ENCODE measurements around the gene CCDC197.

The CCDC197 gene

DNA sequence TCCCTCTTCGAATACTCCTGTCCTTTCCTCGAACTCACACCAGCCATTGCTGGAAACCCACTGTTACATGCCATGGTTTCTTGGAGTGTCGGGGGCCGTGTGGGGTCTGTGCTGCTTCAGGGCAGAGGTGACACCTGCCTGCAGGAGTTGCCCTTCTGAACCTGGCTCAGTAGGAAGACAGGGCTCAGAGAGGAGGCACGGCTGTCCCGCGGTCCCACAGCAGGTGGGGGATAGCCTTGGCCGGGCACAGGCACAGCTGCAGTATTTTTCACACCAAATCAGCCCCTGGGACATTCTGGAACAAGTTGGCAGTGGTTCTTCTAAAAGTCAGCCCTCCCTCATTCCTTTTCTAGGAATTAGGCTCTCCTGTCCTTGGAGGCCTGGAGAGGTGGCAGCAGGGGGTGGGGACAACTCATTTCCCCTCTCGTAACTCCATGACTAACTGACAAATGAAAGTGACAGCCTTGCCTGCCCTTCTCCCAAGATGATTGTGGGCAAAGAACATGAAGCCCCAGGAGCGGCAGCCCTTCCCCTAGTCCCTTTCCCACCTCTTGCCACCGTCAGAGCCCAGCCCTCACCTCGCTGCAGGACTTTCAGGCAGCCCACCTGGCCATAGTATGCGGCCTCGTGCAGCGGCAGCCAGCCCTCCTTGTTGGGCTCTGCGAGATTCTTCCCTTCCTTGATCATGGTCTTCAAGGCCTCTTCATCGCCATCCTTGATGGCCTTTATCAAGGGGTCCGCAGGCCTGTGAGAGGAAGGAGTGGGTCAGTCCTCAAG is 43.2 kb upstream of the CCDC197 start:
- no peak for DNase-seq (ENCODE audit: low read depth, low spot score)
- TF ChIP-seq, protein P1, sequence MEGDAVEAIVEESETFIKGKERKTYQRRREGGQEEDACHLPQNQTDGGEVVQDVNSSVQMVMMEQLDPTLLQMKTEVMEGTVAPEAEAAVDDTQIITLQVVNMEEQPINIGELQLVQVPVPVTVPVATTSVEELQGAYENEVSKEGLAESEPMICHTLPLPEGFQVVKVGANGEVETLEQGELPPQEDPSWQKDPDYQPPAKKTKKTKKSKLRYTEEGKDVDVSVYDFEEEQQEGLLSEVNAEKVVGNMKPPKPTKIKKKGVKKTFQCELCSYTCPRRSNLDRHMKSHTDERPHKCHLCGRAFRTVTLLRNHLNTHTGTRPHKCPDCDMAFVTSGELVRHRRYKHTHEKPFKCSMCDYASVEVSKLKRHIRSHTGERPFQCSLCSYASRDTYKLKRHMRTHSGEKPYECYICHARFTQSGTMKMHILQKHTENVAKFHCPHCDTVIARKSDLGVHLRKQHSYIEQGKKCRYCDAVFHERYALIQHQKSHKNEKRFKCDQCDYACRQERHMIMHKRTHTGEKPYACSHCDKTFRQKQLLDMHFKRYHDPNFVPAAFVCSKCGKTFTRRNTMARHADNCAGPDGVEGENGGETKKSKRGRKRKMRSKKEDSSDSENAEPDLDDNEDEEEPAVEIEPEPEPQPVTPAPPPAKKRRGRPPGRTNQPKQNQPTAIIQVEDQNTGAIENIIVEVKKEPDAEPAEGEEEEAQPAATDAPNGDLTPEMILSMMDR (IDR thresholded peaks at IDR 0.05; ENCODE audit: low read depth, low read length), result no peak
- in situ Hi-C loops (cut with HindIII; ENCODE audit: low sequenced_read_pairs), result no loop called here
- no peak overlapping the region for H3K4me3 ChIP-seq (ENCODE audit: low read depth, low read length)

DNA sequence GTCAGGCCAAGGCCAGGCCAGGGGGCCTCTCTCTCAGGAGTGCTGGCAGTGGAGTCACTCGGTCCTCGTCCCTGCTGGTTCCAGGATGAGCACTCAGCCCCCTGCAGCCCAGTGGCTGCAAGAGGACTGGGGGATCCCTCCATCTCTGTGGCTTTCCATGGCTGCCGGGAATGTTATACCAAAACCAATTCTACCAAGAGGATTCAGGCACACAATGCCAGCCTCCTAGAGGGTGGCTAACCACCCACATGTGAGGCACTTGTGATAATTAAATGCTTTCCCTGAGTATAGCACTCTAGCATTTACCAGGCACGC is 42.6 kb upstream of the CCDC197 start:
- H3K4me3 ChIP-seq (ENCODE audit: low read depth, low read length), result no peak overlapping the region
- no peak for DNase-seq (ENCODE audit: low read depth, low spot score)
- TF ChIP-seq, protein P1 (IDR thresholded peaks at IDR 0.05; ENCODE audit: low read depth, low read length), result no peak
- in situ Hi-C loops (cut with HindIII; ENCODE audit: low sequenced_read_pairs), result no loop called here

DNA sequence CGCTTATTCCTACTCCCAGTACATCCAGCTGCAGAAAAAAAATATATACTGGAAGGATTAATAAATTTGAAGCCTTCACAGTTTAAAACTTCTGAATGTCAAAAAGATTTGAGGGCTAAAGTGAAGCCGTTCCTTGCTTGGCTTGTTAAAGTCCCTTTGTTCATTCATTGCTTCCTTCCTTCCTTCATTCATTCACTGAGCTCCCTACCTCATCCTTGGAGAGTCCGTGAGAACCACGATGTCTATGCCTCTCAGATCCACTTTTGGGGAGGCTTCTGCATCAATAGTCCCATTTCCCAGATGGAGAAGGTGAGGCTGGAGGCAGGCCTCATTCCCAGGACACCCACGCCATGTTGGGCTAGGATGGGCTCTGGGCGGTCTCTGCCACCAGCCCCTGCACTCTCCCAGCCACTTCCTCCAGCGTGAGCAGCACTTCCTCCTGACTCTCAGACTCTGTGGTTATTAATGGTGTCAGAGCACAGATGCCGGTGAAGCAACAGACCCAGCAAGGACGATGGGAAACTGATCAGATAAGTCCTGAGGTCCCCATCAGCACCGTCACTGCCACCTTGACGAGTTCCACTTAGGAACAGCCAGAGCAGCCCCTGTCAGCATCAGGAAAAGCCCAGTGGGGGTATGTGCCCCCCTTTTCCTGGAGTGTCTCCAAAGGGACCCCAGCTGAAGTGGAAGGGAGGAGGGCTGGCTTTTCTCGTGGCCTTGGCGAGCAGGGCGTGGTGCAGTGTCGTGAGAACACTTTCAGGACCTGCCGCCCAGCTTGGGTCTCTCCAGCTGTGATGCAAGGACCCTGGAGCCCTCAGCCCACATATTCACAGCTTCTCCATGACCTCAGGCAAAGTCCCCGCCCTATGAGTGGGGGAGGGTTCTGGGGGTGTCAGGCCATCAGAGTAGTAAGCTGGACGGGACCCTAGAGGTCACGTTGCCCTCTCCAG is 41.9 kb upstream of the CCDC197 start:
- TF ChIP-seq, protein P1 (IDR thresholded peaks at IDR 0.05; ENCODE audit: low read depth, low read length), result no peak
- no peak for DNase-seq (ENCODE audit: low read depth, low spot score)
- no peak overlapping the region for H3K4me3 ChIP-seq (ENCODE audit: low read depth, low read length)
- in situ Hi-C loops (cut with HindIII; ENCODE audit: low sequenced_read_pairs), result no loop called here

DNA sequence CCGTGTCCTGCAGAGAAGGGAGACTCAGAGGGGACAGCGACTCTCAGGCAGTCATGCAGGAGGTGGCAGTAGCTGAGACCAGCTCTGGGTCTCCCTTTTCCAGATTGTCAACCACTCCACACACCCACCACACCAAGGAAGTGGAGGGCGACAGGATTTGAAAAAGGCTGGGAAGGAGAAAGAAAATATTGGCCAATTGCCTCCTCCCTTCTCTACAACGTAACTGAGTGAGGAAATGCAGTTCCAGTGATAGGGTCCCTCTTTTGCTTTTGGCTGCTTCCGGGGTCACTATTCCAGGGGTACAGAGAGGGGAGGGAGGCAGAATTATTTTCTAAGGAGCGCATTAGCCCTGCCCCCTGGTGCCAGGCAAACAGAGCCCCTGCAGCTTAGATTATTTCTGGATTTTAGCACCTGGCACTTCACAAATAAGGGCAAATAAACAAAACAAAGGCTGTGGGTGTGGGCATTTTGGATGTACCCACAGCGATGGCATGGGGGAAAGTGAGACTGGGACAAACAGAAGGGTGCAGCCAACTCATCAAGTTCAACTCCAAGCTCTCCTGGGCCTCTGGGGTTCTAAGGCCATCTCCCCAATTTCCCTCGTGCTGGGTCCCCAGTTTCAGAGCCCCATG is 41.1 kb upstream of the CCDC197 start:
- in situ Hi-C loops (cut with HindIII; ENCODE audit: low sequenced_read_pairs), result no loop called here
- H3K4me3 ChIP-seq (ENCODE audit: low read depth, low read length), result no peak overlapping the region
- DNase-seq (ENCODE audit: low read depth, low spot score), result no peak
- TF ChIP-seq, protein P1 (IDR thresholded peaks at IDR 0.05; ENCODE audit: low read depth, low read length), result no peak

DNA sequence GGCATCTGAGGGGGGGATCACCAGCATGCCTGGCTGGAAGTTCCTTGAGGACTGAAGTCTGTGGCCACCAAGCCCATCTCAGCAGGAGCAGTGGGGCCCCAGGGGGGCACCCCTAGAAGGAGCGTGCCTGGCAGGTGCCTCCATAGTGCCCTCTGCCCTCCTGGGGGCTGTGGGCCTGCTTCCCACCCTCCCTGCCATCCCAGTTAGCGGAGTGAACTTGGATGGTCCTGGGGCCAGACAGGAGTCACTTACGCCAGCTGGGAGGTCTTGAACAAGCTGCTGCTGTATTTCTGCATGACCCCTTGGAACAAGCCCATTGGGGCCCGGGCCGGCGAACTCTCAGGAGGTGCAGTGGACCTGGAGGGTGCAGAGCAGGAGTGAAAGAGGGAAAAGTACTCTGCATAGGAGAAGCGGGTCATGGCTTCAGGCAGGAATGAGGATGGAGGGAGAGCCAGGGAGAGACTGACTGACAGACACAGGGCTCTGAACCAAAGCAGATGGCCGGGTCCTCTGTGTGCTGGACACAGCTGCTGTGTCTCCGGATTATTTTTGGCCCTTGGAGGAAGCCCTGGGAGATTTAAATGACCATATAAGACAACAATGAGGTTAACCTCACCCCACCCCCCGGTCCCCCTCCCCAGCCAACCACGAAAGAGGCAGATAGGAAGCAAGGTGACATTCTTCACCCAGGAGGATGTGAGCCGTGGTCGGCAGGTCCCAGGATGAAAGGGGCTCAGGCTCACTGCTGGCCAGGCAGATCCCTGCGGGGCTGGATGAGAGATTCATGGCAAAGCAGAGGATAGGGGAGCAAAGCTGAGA is 40.4 kb upstream of the CCDC197 start:
- in situ Hi-C loops (cut with HindIII; ENCODE audit: low sequenced_read_pairs), result no loop called here

More for the DNA sequence above, 40.4 kb upstream of the CCDC197 start:
- DNase-seq (ENCODE audit: low read depth, low spot score), result no peak
- TF ChIP-seq, protein P1 (IDR thresholded peaks at IDR 0.05; ENCODE audit: low read depth, low read length), result no peak
- H3K4me3 ChIP-seq (ENCODE audit: low read depth, low read length), result no peak overlapping the region
